ENCODE results near the gene RAP2A.

RAP2A gene

DNA sequence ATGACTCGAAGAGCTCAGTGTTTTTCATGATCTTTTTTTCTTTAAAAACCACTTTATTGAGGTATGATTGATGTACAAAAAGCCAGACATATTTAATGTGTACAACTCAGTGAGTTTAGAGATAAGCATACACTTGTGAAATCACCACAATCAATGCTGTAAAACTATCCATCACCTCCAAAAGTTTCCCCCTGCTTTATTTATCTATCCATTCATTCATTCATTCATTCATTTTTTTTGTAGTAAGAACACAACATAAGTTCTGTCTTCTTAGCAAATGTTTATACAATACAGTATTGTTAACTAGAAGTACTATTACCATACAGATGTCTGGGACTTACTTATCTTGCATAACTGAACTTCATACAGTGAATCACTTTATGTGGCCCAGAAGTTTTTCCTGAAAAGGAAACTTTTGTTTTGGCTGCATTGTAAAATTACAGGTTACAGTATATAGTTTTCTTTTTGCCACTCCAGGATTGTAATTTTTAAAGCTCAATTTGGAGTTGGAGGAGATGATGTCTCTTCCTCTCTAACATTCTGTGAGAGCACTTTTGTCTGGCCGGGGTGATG is 6.7 kb downstream of the RAP2A start:
- Histone ChIP-seq H3K36me3 (peaks cover 16% of the 10 kb centered on the region), H4K20me1 (peaks cover 31% of the 10 kb centered on the region), H3K9me3 (no peaks in the 10 kb centered on the region), H3K27me3 (no peaks in the 10 kb centered on the region), H3K4me3 (no peak overlapping the region), H3K4me1 (peaks cover 17% of the 10 kb centered on the region), H3K27ac (no peak overlapping the region), H3K4me2 (no peak overlapping the region), H3K9ac (no peak overlapping the region)
- TF ChIP-seq Cebpa-rat (IDR thresholded peaks at IDR 0.05) = no peak

DNA sequence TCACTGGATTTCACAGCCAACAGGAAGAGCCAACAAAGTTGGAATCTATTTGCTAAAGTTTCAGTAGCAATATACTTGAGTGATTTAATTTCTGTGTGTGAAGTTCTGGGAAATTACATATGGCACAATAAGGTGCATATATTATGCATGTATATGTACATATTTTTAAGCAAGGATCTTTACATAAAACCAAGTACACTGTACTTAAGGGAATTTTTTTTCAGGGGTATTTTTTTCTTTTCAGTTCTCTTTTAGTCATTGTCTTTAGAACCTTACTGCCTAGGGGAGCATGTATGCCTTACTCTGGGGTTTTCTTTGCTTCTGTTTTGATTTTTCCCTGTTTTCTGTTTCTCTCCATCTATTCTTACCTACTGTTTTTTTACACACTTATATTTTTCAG is 7.4 kb downstream of the RAP2A start:
- H3K4me1 ChIP-seq = peaks cover 10% of the 10 kb centered on the region
- no peaks in the 10 kb centered on the region for H3K9me3 ChIP-seq
- no peak overlapping the region for H3K4me2 ChIP-seq
- H3K27me3 ChIP-seq = no peaks in the 10 kb centered on the region
- no peak for TF ChIP-seq Cebpa-rat (IDR thresholded peaks at IDR 0.05)
- H3K36me3 ChIP-seq = peaks cover 17% of the 10 kb centered on the region
- H3K27ac ChIP-seq = no peak overlapping the region
- H4K20me1 ChIP-seq = peaks cover 26% of the 10 kb centered on the region
- H3K4me3 ChIP-seq = no peak overlapping the region
- no peak overlapping the region for H3K9ac ChIP-seq

DNA sequence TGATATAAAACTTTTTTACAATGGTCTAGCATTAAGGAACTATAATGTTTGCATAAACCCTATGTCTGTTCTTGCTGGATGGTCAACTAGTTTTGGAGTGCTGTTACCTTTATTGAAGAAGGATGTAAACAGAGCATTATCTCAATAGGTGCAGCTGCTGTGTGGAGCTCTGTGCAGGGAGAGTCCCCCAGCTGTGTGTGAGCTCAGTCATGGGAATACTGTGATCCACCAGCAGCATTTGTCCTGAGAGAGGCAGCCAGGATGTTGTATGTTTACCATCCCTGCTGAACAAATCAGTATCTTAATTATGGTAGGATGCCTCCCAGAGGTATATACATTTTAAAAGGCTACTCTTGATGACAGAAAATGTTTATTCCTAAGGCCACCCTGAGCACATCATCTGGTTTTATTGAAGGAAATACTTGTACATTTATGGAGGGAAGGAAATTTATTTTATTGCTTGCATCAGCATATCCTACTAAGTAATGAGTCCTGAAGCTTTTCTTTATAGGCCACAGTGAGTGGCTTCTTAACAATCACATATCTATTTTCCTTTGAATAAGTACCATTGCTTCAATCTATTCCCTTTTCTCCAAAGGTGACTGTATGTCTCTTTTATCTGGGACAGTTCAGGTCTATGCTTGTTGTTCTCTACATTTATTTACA is 11.7 kb downstream of the RAP2A start:
- no peak for TF ChIP-seq Cebpa-rat (IDR thresholded peaks at IDR 0.05)
- peaks cover 9% of the 10 kb centered on the region; the same call in 1 of the 2 replicates for H3K4me1 ChIP-seq
- H3K36me3 ChIP-seq = peaks cover 27% of the 10 kb centered on the region
- H3K4me2 ChIP-seq = no peak overlapping the region
- no peaks in the 10 kb centered on the region for H3K27me3 ChIP-seq
- H3K4me3 ChIP-seq = no peak overlapping the region
- H3K27ac ChIP-seq = no peak overlapping the region
- H4K20me1 ChIP-seq = peaks cover 15% of the 10 kb centered on the region
- H3K9ac ChIP-seq = no peak overlapping the region
- no peaks in the 10 kb centered on the region for H3K9me3 ChIP-seq

DNA sequence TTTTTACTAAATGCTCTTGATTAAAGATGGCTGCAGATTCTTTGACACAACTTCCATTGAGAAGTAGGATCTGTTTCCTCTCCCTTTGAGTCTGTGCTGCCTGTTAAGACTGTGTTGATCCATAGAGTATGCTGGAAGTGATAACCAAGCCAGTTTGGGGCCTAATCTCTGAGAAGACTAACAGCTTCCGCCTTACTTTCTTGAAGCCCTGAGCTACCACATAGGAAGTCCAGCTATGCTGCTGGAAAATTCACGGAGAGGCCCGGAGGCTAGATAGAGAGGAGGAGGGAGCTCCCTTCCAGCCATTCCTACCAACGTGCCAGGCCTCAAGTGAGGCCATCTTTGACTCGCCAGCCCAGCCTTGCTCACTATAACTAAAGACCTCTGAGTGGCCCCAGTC is 12.5 kb downstream of the RAP2A start:
- no peaks in the 10 kb centered on the region for H3K27me3 ChIP-seq
- H3K27ac ChIP-seq = no peak overlapping the region
- peaks cover 32% of the 10 kb centered on the region for H3K36me3 ChIP-seq
- H3K4me2 ChIP-seq = no peak overlapping the region
- TF ChIP-seq Cebpa-rat (IDR thresholded peaks at IDR 0.05) = no peak
- H4K20me1 ChIP-seq = peaks cover 7% of the 10 kb centered on the region; the same call in 1 of the 2 replicates
- peaks cover 9% of the 10 kb centered on the region; the same call in 1 of the 2 replicates for H3K4me1 ChIP-seq
- no peak overlapping the region for H3K4me3 ChIP-seq
- H3K9ac ChIP-seq = no peak overlapping the region
- no peaks in the 10 kb centered on the region for H3K9me3 ChIP-seq

DNA sequence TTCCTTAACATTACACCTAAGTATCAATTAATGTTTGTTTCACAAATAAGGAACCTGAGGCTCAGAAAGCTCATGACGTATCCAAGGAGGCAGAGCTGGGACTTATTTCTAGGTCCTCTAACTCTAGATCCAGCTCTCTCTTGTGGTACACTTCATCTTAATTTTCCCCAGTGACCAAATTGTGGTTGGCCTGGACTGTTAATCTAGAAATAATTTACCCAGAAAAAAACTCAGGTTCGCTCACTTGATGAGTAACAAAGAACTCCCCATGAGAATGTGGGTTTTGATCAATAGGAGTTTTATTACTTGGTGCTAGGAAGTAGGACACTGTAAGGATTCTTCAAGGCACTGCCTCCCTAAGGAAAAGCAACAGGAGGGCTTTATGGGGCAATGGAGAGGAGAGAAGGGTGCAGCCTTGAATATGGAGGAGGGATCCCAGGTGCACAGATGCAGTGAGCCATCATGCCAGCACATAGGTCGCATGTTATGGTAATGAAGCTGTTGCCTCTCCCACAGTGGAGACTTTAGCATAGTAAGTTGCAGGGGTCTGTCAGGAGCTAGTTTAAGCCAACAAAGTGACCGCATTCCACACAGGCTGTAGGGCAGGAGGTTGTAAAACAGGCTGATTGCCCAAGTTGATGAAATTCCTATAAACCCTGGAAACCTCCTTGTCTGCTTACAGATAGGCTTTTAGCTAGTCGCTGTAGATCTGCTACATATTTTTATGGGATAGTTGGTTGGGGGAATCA is 14.7 kb downstream of the RAP2A start:
- H3K4me3 ChIP-seq = no peak overlapping the region
- H3K4me1 ChIP-seq = peaks cover 9% of the 10 kb centered on the region; the same call in 1 of the 2 replicates
- no peak for TF ChIP-seq Cebpa-rat (IDR thresholded peaks at IDR 0.05)
- H3K36me3 ChIP-seq = peaks cover 38% of the 10 kb centered on the region
- H3K9me3 ChIP-seq = peaks cover 7% of the 10 kb centered on the region; the same call in 1 of the 2 replicates
- no peak overlapping the region for H3K9ac ChIP-seq
- peaks cover 6% of the 10 kb centered on the region; the same call in 1 of the 2 replicates for H4K20me1 ChIP-seq
- H3K4me2 ChIP-seq = no peak overlapping the region
- H3K27me3 ChIP-seq = no peaks in the 10 kb centered on the region
- H3K27ac ChIP-seq = no peak overlapping the region

DNA sequence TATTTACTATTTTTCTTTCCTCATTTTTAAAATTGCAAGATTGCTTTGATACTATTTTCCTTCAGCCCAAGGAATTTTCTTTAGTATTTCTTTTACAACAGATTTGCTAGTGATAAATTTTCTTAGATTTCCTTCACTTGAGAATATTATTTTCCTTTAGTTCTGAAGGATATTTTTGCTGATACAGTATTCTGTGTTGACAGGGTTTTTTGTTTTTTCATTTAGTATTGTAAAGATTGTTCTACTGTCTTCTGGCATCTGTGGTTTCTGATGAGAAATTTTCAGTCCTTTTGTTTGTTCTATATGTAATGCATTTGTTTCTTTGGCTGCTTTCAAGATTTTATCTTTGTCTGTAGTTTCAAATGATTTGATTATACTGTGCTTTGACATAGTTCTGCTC is 20.7 kb downstream of the RAP2A start:
- H3K4me3 ChIP-seq = no peak overlapping the region
- peaks cover 23% of the 10 kb centered on the region; the same call in 1 of the 2 replicates for H3K9me3 ChIP-seq
- no peak overlapping the region for H3K9ac ChIP-seq
- no peak overlapping the region for H3K27ac ChIP-seq
- peaks cover 31% of the 10 kb centered on the region for H3K36me3 ChIP-seq
- peaks cover 18% of the 10 kb centered on the region for H3K4me1 ChIP-seq
- H4K20me1 ChIP-seq = peaks cover 5% of the 10 kb centered on the region; the same call in 1 of the 2 replicates
- TF ChIP-seq Cebpa-rat (IDR thresholded peaks at IDR 0.05) = no peak
- no peak overlapping the region for H3K4me2 ChIP-seq
- no peaks in the 10 kb centered on the region for H3K27me3 ChIP-seq

DNA sequence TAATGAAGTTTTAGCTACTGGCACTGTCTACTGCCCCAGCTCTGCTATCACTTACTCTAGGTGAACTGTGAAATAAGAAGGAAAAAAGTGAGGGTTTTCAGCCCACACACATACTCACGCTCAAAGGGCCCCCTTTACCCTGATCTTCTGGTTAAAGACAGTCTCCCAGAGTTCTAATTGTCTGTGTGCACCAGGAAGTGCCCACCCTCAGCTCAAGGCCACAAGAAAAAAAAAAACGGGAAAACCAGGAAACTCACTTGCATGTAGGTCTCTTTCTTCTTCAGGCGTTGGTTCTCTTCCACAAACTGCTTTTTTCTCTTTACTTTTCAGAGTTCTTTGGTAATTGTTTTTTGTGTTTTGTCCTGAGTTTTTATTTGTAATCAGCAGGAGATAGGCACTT is 22.1 kb downstream of the RAP2A start:
- no peak overlapping the region for H3K9ac ChIP-seq
- no peak overlapping the region for H3K4me3 ChIP-seq
- H3K27me3 ChIP-seq = no peaks in the 10 kb centered on the region
- peaks cover 32% of the 10 kb centered on the region for H3K4me1 ChIP-seq
- TF ChIP-seq Cebpa-rat (IDR thresholded peaks at IDR 0.05) = no peak
- no peak overlapping the region for H3K4me2 ChIP-seq
- peaks cover 30% of the 10 kb centered on the region for H3K36me3 ChIP-seq
- peaks cover 23% of the 10 kb centered on the region; the same call in 1 of the 2 replicates for H3K9me3 ChIP-seq
- H3K27ac ChIP-seq = no peak overlapping the region
- H4K20me1 ChIP-seq = peaks cover 5% of the 10 kb centered on the region; the same call in 1 of the 2 replicates

DNA sequence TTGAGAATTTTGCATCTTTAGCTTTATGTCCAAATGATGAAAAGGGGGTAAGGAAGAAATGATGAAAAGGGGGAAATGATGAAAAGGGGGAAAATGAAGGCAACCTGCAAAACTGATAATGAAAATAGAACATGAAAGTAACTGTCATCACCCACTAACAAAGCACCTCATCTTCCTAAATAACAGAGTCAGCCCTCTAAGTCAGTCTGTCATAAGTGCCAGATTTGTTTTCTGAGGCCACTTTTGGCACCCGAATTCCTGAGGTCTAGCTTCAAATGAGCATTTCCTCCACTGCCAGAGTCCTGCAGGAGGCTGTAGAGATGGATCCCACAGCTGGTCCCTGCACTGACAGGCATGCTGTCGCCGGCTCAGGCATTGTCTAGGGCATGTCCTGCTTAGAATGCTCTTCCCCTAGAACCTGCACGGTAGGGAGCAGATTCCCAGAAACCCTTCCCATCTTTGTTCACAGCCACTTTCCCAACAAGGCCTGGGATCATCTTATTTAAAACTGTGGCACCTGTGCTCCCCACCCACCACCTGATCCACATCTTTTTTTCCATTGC is 25.3 kb downstream of the RAP2A start:
- Histone ChIP-seq H3K36me3 (peaks cover 22% of the 10 kb centered on the region), H3K27me3 (no peaks in the 10 kb centered on the region), H3K9me3 (0 out of 2 replicates have a peak, but pooled peaks cover 11% of the 10 kb centered on the region), H3K4me1 (peaks cover 33% of the 10 kb centered on the region), H3K27ac (no peak overlapping the region), H3K4me2 (peak overlapping the region; percentile 48), H3K9ac (no peak overlapping the region), H3K4me3 (no peak overlapping the region), H4K20me1 (peaks cover 5% of the 10 kb centered on the region; the same call in 1 of the 2 replicates)
- TF ChIP-seq Cebpa-rat (IDR thresholded peaks at IDR 0.05) = no peak

DNA sequence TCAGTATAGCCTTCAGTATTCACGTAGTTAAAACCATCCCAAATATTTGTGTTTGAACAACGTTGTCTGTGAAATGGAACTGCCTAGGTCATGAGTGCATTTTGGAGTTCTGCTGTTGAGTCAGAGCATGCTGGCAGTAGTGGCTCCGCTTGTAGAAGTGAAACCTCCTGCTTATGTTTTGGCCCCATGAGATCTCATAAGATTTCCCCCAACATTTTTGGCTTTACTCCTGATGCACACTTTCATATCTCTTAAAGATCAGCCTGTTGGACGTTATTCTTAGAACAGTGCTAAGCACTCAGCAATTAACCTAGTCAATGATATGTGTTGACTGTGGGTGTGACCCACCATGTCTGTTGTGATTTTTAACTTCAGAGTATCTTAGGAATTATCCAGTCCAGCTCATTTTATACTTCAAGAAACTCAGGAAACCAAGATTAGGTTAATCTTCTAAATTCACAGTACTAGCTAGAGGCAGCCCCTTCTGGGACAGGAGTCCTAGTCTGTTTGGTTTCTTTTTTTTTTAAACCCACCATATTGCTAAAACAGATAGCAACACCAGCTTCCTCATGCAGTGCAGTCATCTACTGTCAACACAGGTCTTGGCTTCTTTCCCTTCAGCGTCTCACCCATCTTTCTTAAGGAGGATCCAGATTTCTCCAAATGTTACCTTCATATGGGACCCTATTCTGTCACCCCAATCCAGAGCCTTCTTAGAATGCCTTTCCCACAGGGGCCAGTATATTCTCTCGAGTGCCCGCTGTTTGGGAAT is 26.2 kb downstream of the RAP2A start:
- Histone ChIP-seq H3K27me3 (no peaks in the 10 kb centered on the region), H3K4me2 (peak overlapping the region; percentile 48), H3K27ac (no peak overlapping the region), H4K20me1 (peaks cover 5% of the 10 kb centered on the region; the same call in 1 of the 2 replicates), H3K4me1 (peaks cover 32% of the 10 kb centered on the region), H3K9ac (no peak overlapping the region), H3K4me3 (no peak overlapping the region), H3K9me3 (0 out of 2 replicates have a peak, but pooled peaks cover 4% of the 10 kb centered on the region), H3K36me3 (peaks cover 30% of the 10 kb centered on the region)
- TF ChIP-seq Cebpa-rat (IDR thresholded peaks at IDR 0.05) = no peak
